Keratinocyte (primary cell): Measurements from ENCODE around the gene MIER2. TPM values are rescaled to one million over a fixed set of nuclear protein-coding genes. Genes with fewer than 3 reads are reported as not detected.

Experiments
- DNase-seq: peaks from one replicate; pipeline ENCODE4 v3.0.0-alpha.2; 2011; ENCODE audit warnings: low read depth, missing footprints, low spot score
- FAIRE-seq: peaks from 2 replicates; lab custom pipeline; 2011; peaks lifted over from hg19 to GRCh38; lab: Jason Lieb, UNC
- H2AFZ ChIP-seq: 2 replicates; pipeline ENCODE4 v1.6.0; 2012; ENCODE audit warnings: low read length, control low read depth, inconsistent platforms; ENCODE audit not compliant: control insufficient read depth
- H3K27ac ChIP-seq: 2 replicates; pipeline ENCODE4 v1.5.1; 2011; ENCODE audit warnings: low read length; ENCODE audit not compliant: control insufficient read depth, insufficient read depth
- H3K27me3 ChIP-seq: 3 replicates; pipeline ENCODE4 v1.6.0; 2011; ENCODE audit warnings: low read length; ENCODE audit not compliant: control insufficient read depth, insufficient read depth; ENCODE audit errors: extremely low read depth
- H3K36me3 ChIP-seq, 2 experiments: 2 replicates in 1 of 2; 3 replicates in 1 of 2; pipeline ENCODE4 v1.5.1; 2011; ENCODE audit warnings: low read length in 2 of 2, mild to moderate bottlenecking in 1 of 2; ENCODE audit not compliant: control insufficient read depth in 2 of 2, insufficient read depth in 2 of 2; ENCODE audit errors: extremely low read depth in 1 of 2
- H3K4me1 ChIP-seq: 3 replicates; pipeline ENCODE4 v1.5.1; 2011; ENCODE audit warnings: low read length; ENCODE audit not compliant: control insufficient read depth, insufficient read depth; ENCODE audit errors: extremely low read depth
- H3K4me2 ChIP-seq: 3 replicates; pipeline ENCODE4 v1.6.0; 2011; ENCODE audit warnings: low read depth, low read length; ENCODE audit not compliant: control insufficient read depth, insufficient read depth; ENCODE audit errors: extremely low read depth
- H3K4me3 ChIP-seq, 3 experiments: fragments of 200-600 bp in 1 of 3; sonication (generic) in 1 of 3; 2 replicates in 2 of 3; 3 replicates in 1 of 3; pipeline ENCODE4 v1.5.1; 2011 to 2016; ENCODE audit warnings: low read length in 3 of 3, mild to moderate bottlenecking in 3 of 3, control low read depth in 2 of 3, inconsistent platforms in 1 of 3, low read depth in 1 of 3, mixed read lengths in 1 of 3, mixed run types in 1 of 3, moderate library complexity in 1 of 3; ENCODE audit not compliant: control insufficient read depth in 2 of 3, insufficient read depth in 2 of 3; ENCODE audit errors: extremely low read depth in 1 of 3
- H3K79me2 ChIP-seq: 2 replicates; pipeline ENCODE4 v1.6.0; 2012; ENCODE audit warnings: low read length; ENCODE audit not compliant: control insufficient read depth, insufficient read depth
- H3K9ac ChIP-seq: 3 replicates; pipeline ENCODE4 v1.6.0; 2011; ENCODE audit warnings: low read length; ENCODE audit not compliant: control insufficient read depth, insufficient read depth; ENCODE audit errors: extremely low read depth
- H3K9me1 ChIP-seq: 3 replicates; pipeline ENCODE4 v1.6.0; 2011; ENCODE audit warnings: low read length; ENCODE audit not compliant: control insufficient read depth, insufficient read depth; ENCODE audit errors: extremely low read depth
- H3K9me3 ChIP-seq: 2 replicates; pipeline ENCODE4 v1.5.1; 2012; ENCODE audit warnings: low read depth, low read length; ENCODE audit not compliant: control insufficient read depth
- H4K20me1 ChIP-seq: 3 replicates; pipeline ENCODE4 v1.6.0; 2011; ENCODE audit warnings: low read length; ENCODE audit not compliant: control insufficient read depth, insufficient read depth; ENCODE audit errors: extremely low read depth
- CTCF ChIP-seq, 3 experiments: IDR thresholded peaks in 1 of 3; conservative IDR thresholded peaks in 1 of 3; optimal IDR thresholded peaks in 1 of 3; 2 replicates in 2 of 3; 3 replicates in 1 of 3; pipeline versions ENCODE3 to v1.5.1; 2011; ENCODE audit warnings: low read length in 3 of 3, mild to moderate bottlenecking in 3 of 3, moderate library complexity in 2 of 3, control low read depth in 1 of 3, inconsistent platforms in 1 of 3; ENCODE audit not compliant: insufficient read depth in 2 of 3; ENCODE audit errors: extremely low read depth in 1 of 3
- EZH2 ChIP-seq: IDR thresholded peaks from one replicate; pipeline ENCODE4 v1.6.1; 2012; ENCODE audit warnings: inconsistent platforms, mild to moderate bottlenecking, low read length, moderate library complexity
- dilution Hi-C: fragments of 300-500 bp; cut with MboI; formaldehyde crosslinking; loops from one replicate; pipeline ENCODE4 v1.7.0; 2020; ENCODE audit warnings: low sequenced_read_pairs; ENCODE audit not compliant: extremely low pct_ligation_motif_present
- polyA plus RNA-seq, 5 experiments: library from polyadenylated mRNA; depleted of rRNA in 3 of 5; stranded (reverse) in 3 of 5; stranded (forward) in 1 of 5; unstranded in 1 of 5; fragments of >200 nt; gene quantifications; 1 replicate in 1 of 5; 2 replicates in 3 of 5; 3 replicates in 1 of 5; pipeline versions ENCODE4 v1.2.1 to v1.2.3, GENCODE V29; 2011 to 2012; ENCODE audit warnings: missing spikeins in 2 of 5, low read depth in 1 of 5, low replicate concordance in 1 of 5

Gene MIER2
- polyA plus RNA-seq, 1 donor (not counting 4 experiments of a cell fraction or from before 2014, with no cell fraction given): 16.3 TPM

- dilution Hi-C loops: no loop called here
- Histone ChIP-seq H3K9ac (no peak overlapping the region), H3K79me2 (peaks cover 2% of the 10 kb centered on the region), H3K4me1 (peaks cover 11% of the 10 kb centered on the region), H3K4me2 (no peak overlapping the region), H3K27me3 (peaks cover 23% of the 10 kb centered on the region), H2AFZ (no peak overlapping the region), H3K9me1 (no peaks in the 10 kb centered on the region), H3K4me3 (no peak overlapping the region), H3K9me3 (no peaks in the 10 kb centered on the region), H3K36me3 (no peaks in the 10 kb centered on the region), H3K27ac (no peak overlapping the region), H4K20me1 (no peaks in the 10 kb centered on the region)
- DNase-seq: no peak
- no peak for FAIRE-seq
- no peak for TF ChIP-seq EZH2
- TF ChIP-seq CTCF (optimal IDR thresholded peaks at IDR 0.05 in 1 of 3, IDR thresholded peaks at IDR 0.05 in 1 of 3, conservative IDR thresholded peaks at IDR 0.05 in 1 of 3; ENCODE audit: extremely low read depth in 1 of 3, insufficient read depth in 2 of 3, low read length in 3 of 3): no peak
These were observed 55.7 kb downstream of the MIER2 start for GRCh38 chr19:288911-289310.

- H3K79me2 ChIP-seq: peaks cover 2% of the 10 kb centered on the region
- TF ChIP-seq CTCF (optimal IDR thresholded peaks at IDR 0.05 in 1 of 3, IDR thresholded peaks at IDR 0.05 in 1 of 3, conservative IDR thresholded peaks at IDR 0.05 in 1 of 3; ENCODE audit: extremely low read depth in 1 of 3, insufficient read depth in 2 of 3, low read length in 3 of 3): no peak
- no peak for TF ChIP-seq EZH2
- FAIRE-seq: no peak
- DNase-seq: no peak
- H3K27ac ChIP-seq: no peak overlapping the region
- H3K4me2 ChIP-seq: no peak overlapping the region
- H3K9ac ChIP-seq: no peak overlapping the region
- H3K9me3 ChIP-seq: no peaks in the 10 kb centered on the region
- H2AFZ ChIP-seq: no peak overlapping the region
- H3K4me3 ChIP-seq: no peak overlapping the region
- dilution Hi-C loops: no loop called here
- H3K9me1 ChIP-seq: no peaks in the 10 kb centered on the region
- peaks cover 0 to 2% of the 10 kb centered on the region in 2 experiments for H3K36me3 ChIP-seq
- peaks cover 11% of the 10 kb centered on the region for H3K4me1 ChIP-seq
- peaks cover 9% of the 10 kb centered on the region for H3K27me3 ChIP-seq
- no peaks in the 10 kb centered on the region for H4K20me1 ChIP-seq
These were observed 57.2 kb downstream of the MIER2 start for GRCh38 chr19:287381-287871.
